HS-27A (cell line): ENCODE data around the gene LRRC32.

Source experiments
- DNase-seq: peaks from one replicate; pipeline ENCODE4 v3.0.0-alpha.2; 2012; ENCODE audit warnings: low read depth, missing footprints

The LRRC32 gene, protein sequence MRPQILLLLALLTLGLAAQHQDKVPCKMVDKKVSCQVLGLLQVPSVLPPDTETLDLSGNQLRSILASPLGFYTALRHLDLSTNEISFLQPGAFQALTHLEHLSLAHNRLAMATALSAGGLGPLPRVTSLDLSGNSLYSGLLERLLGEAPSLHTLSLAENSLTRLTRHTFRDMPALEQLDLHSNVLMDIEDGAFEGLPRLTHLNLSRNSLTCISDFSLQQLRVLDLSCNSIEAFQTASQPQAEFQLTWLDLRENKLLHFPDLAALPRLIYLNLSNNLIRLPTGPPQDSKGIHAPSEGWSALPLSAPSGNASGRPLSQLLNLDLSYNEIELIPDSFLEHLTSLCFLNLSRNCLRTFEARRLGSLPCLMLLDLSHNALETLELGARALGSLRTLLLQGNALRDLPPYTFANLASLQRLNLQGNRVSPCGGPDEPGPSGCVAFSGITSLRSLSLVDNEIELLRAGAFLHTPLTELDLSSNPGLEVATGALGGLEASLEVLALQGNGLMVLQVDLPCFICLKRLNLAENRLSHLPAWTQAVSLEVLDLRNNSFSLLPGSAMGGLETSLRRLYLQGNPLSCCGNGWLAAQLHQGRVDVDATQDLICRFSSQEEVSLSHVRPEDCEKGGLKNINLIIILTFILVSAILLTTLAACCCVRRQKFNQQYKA

GRCh38 chr11:76670485-76671236, at the start of gene LRRC32:
LRRC32 (minus strand) TSS chr11:76670747; CDS start chr11:76665954, 4,793 bp downstream.
- no peak for DNase-seq

DNA sequence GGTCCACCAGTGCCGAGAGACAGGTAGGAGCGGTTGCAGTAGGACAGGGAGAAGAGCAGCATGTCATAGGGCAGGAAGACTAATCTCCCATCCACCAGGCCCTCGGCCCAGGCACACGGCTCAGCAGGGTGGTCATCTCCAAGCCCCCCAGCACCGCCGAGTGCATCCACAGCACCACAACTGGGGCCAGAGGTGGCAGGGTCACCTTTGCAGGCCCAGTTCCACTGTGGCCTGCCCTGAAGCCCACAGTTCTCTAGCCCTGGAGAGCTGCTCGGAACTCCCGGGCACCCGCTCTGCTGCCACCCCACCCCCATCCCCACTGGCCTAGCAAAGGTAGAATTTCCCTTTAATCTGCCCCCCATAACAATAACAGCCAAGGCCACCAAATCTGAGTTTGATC, 49.1 kb upstream of the LRRC32 start:
- no peak for DNase-seq

- no peak for DNase-seq
Measured at GRCh38 chr11:76719281-76719680, 48.7 kb upstream of the LRRC32 start.

DNA sequence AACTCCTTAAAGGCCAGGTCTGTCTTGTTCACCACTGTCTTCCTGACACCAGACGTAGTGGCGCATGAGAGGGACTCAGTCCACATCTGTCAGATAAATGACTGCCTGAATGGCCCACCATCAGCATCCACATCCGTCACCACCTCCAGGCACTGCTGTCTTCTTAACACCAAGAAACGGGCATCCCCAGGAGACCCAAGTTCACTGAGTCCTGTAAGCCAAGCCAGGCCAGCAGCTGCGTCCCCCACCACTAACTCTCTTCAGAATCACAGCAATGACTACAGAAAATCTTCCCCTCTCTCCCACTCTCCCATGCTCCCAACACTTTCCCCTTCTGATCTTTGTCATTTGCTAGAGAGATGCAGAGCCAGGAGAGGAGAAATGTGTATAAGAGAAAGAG, 47.3 kb upstream of the LRRC32 start:
- no peak for DNase-seq

- DNase-seq, result no peak
Measured at GRCh38 chr11:76717369-76717768, 46.8 kb upstream of the LRRC32 start.

DNA sequence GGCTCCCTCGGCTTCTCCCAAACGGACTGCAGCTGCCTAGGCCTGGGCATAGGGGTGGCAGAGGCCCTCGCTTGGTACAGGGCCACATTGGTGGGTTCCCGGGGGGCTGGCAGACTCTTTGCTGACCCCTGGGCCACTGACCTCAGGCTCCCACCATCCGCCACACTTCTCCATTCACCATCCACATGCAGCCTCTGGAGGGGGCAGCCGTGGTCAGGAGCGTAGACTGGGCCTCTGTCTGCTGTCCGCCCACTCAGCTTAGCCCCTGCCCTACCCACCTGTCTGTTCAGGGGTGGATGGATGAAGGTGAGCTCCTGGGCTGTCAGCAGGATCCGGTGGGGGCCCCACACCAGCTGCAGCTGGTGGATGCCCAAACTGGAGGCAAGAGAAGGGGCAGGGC, 45.7 kb upstream of the LRRC32 start:
- DNase-seq, result no peak

- DNase-seq, result no peak
Measured at GRCh38 chr11:76714493-76714892, 43.9 kb upstream of the LRRC32 start.

- DNase-seq, result no peak
Measured at GRCh38 chr11:76713499-76713898, 43.0 kb upstream of the LRRC32 start.

DNA sequence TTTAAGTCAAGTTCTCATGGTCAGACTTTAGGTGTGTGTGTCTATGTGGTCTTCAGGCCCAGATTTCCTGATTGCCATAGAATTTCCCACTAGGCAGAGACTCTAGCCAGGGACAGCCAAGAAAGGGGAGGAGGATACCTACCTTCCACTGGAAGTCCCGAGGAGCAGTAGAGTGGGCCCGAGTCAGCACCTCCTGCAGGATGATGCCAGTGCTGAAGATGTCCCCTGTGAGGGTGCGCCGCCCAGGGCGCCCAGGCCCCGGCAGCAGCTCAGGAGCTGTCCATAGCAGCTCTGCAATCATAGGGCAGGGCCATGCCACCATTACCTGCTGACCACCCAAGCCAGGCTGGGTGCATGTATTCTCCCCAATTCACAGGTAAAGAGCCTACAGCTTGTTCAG, 41.6 kb upstream of the LRRC32 start:
- no peak for DNase-seq

DNA sequence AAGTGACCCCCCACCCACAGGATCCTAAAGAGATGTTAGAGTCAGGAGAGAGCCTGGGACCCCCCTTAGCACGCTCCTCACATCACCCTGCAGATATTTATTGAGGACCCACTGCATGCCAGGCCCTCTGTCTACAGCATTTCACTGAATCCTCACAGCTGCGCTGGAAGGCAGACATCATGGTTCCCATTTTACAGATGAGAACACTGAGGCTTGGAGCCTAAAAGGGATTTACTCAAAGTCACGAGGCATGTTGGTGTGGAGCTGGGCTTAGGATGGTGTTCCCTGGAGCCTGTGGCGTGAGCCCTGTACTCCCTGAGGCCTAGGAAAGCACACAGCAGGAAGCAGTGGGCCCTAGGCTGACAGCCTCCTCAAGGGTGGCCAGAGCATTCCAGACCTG, 39.2 kb upstream of the LRRC32 start:
- no peak for DNase-seq

DNA sequence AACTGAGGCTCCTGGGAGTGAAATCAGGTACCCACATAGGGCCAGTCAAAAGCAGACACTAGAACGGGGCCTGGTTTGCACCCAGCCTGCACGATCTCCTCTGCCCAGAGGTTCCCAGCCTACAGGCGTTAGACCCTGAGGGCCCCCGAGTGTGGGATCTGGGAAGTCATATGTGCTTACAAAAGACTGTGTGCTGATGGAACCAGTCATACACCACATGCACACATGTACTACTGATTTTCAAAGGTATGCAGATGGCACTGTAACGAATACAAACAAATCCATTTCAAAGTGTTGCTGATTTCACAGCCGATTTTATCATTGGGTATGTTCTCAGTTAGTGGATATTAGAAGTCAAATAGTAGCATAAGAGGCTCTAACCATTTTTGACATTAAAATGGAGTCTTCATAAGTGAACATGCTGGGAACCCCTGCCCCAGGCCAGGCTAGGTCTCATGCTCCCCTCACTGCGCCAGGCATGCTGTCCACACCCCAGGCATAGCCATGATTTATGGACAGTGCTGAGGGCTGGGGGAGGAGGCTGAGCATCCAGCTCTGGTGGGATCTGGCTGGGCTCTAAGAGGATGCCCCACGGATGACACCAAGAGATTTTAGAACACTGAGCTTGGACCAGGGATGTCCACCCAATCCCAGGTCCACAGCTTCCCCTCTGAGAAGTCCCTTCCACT, 38.6 kb upstream of the LRRC32 start:
- no peak for DNase-seq

GRCh38 chr11:76707293-76707825, 36.8 kb upstream of the LRRC32 start:
- DNase-seq, result no peak

- no peak for DNase-seq
Measured at GRCh38 chr11:76706667-76707066, 36.1 kb upstream of the LRRC32 start.

DNA sequence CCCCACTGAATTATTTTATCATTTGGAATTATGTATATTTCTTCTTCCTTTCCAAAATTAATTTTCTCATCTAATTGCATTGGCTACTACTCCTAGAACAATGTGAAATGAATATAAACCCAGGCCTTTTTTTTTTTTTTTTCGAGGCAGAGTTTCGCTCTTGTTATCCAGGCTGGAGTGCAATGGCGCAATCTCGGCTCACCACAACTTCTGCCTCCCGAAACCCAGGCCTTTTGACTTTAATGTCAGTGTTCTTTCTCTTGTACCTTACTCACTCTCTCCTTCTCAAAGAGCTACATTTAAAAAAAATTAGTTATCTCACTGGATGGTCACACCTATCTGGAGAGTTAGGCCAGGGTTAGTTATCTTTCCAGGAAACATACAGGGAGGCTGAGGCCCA, 35.3 kb upstream of the LRRC32 start:
- DNase-seq, result no peak

GRCh38 chr11:76704171-76704948, 33.8 kb upstream of the LRRC32 start:
- no peak for DNase-seq

DNA sequence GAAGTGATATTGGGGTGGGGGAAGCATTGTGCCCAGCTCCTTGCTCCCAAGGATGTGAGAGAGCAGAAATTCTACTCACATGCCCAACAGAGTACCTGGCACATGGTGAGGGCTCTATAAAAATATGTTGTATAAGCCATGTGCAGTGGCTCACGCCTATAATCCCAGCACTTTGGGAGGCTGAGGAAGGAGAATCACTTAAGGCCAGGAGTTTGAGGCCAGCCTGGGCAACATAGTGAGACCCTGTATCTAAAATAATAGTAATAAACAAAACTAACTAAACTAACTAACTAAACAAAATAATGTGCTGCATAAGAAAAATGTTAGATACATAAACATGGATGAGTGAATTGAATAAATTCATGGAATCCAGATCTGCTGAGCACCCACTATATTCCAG, 33.2 kb upstream of the LRRC32 start:
- DNase-seq, result no peak

- DNase-seq, result no peak
Measured at GRCh38 chr11:76702336-76703128, 32.0 kb upstream of the LRRC32 start.

- DNase-seq, result no peak
Measured at GRCh38 chr11:76701294-76702040, 30.9 kb upstream of the LRRC32 start.
